Dendritic cell treated with granulocyte-macrophage colony-stimulating factor and Interleukin-4, amounts not matched to agents 40 ng/mL and 50 ng/mL, for 4 days (primary cell): ENCODE data around the gene IFRD2.

Source experiments
- H3K27ac Mint-ChIP-seq: one replicate; pipeline ENCODE4 v1.8.0; 2022; ENCODE audit warnings: mild to moderate bottlenecking, mixed read lengths
- H3K27me3 Mint-ChIP-seq: one replicate; pipeline ENCODE4 v1.8.0; 2022; ENCODE audit warnings: mild to moderate bottlenecking, mixed read lengths
- H3K36me3 Mint-ChIP-seq: one replicate; pipeline ENCODE4 v1.8.0; 2022; ENCODE audit warnings: low read depth, mixed read lengths
- H3K4me1 Mint-ChIP-seq: one replicate; pipeline ENCODE4 v1.8.0; 2022; ENCODE audit warnings: low read depth, mixed read lengths
- H3K4me3 Mint-ChIP-seq: one replicate; pipeline ENCODE4 v1.8.0; 2022; ENCODE audit warnings: mild to moderate bottlenecking, moderate library complexity, mixed read lengths
- H3K9me3 Mint-ChIP-seq: one replicate; pipeline ENCODE4 v1.8.0; 2022; ENCODE audit warnings: mixed read lengths
- intact Hi-C: fragments of 100-400 bp; cut with micrococcal nuclease; formaldehyde crosslinking; loops from one replicate; pipeline ENCODE4 v1.15.0; 2022

IFRD2 gene

GRCh38 chr3:50330330-50330729 lies 38.1 kb upstream of the IFRD2 start:
- Mint-ChIP-seq H3K27ac (no peak overlapping the region), H3K27me3 (no peaks in the 10 kb centered on the region), H3K4me1 (peaks cover 55% of the 10 kb centered on the region), H3K36me3 (peaks cover 88% of the 10 kb centered on the region), H3K4me3 (no peak overlapping the region), H3K9me3 (no peaks in the 10 kb centered on the region)
- intact Hi-C loops = no loop called here

- no peaks in the 10 kb centered on the region for H3K9me3 Mint-ChIP-seq
- peaks cover 64% of the 10 kb centered on the region for H3K4me1 Mint-ChIP-seq
- intact Hi-C loops = loop anchor here (1.0 kb wide), 1 partner anchor 9 kb away; no protein-coding TSS in a partner anchor
- peak within 1 kb of the TSS; percentile 75 for H3K4me3 Mint-ChIP-seq
- H3K27me3 Mint-ChIP-seq = no peaks in the 10 kb centered on the region
- H3K27ac Mint-ChIP-seq = peak within 1 kb of the TSS; percentile 76
- peaks cover 71% of the 10 kb centered on the region for H3K36me3 Mint-ChIP-seq
These were observed 35.9 kb upstream of the IFRD2 start, which contains the start of gene TUSC2 for GRCh38 chr3:50327943-50328691. TSS of gene TUSC2 (minus strand) at chr3:50328223. CDS start at chr3:50328099, 124 bp downstream.

GRCh38 chr3:50327129-50327528 lies 34.9 kb upstream of the IFRD2 start:
- H3K9me3 Mint-ChIP-seq = no peaks in the 10 kb centered on the region
- peak overlapping the region; percentile 76 for H3K27ac Mint-ChIP-seq
- peak overlapping the region; percentile 75 for H3K4me3 Mint-ChIP-seq
- intact Hi-C loops = no loop called here
- peaks cover 71% of the 10 kb centered on the region for H3K4me1 Mint-ChIP-seq
- peaks cover 61% of the 10 kb centered on the region for H3K36me3 Mint-ChIP-seq
- no peaks in the 10 kb centered on the region for H3K27me3 Mint-ChIP-seq

GRCh38 chr3:50326182-50326541 lies 33.9 kb upstream of the IFRD2 start:
- H3K27me3 Mint-ChIP-seq = no peaks in the 10 kb centered on the region
- H3K36me3 Mint-ChIP-seq = peaks cover 51% of the 10 kb centered on the region
- peak overlapping the region; percentile 97 for H3K27ac Mint-ChIP-seq
- intact Hi-C loops = no loop called here
- H3K4me3 Mint-ChIP-seq = no peak overlapping the region
- H3K4me1 Mint-ChIP-seq = peaks cover 71% of the 10 kb centered on the region
- H3K9me3 Mint-ChIP-seq = no peaks in the 10 kb centered on the region

- H3K27me3 Mint-ChIP-seq = no peaks in the 10 kb centered on the region
- H3K4me3 Mint-ChIP-seq = no peak overlapping the region
- peaks cover 70% of the 10 kb centered on the region for H3K4me1 Mint-ChIP-seq
- no peaks in the 10 kb centered on the region for H3K9me3 Mint-ChIP-seq
- H3K36me3 Mint-ChIP-seq = peaks cover 47% of the 10 kb centered on the region
- intact Hi-C loops = no loop called here
- peak overlapping the region; percentile 97 for H3K27ac Mint-ChIP-seq
These were observed 33.4 kb upstream of the IFRD2 start for GRCh38 chr3:50325497-50326181.

GRCh38 chr3:50325113-50325480 lies 32.9 kb upstream of the IFRD2 start:
- no peaks in the 10 kb centered on the region for H3K27me3 Mint-ChIP-seq
- H3K27ac Mint-ChIP-seq = peak overlapping the region; percentile 97
- H3K4me3 Mint-ChIP-seq = no peak overlapping the region
- no peaks in the 10 kb centered on the region for H3K9me3 Mint-ChIP-seq
- intact Hi-C loops = no loop called here
- peaks cover 47% of the 10 kb centered on the region for H3K36me3 Mint-ChIP-seq
- peaks cover 70% of the 10 kb centered on the region for H3K4me1 Mint-ChIP-seq

GRCh38 chr3:50324351-50325112 lies 32.3 kb upstream of the IFRD2 start:
- intact Hi-C loops = loop anchor here (1.0 kb wide), 1 partner anchor 50 kb away; no protein-coding TSS in a partner anchor
- Mint-ChIP-seq H3K27me3 (no peaks in the 10 kb centered on the region), H3K36me3 (peaks cover 47% of the 10 kb centered on the region), H3K27ac (peak overlapping the region; percentile 97), H3K9me3 (no peaks in the 10 kb centered on the region), H3K4me3 (no peak overlapping the region), H3K4me1 (peaks cover 70% of the 10 kb centered on the region)

- intact Hi-C loops = loop anchor here (1.0 kb wide), 1 partner anchor 49 kb away; no protein-coding TSS in a partner anchor
- Mint-ChIP-seq H3K27me3 (no peaks in the 10 kb centered on the region), H3K9me3 (no peaks in the 10 kb centered on the region), H3K4me1 (peaks cover 75% of the 10 kb centered on the region), H3K27ac (peak overlapping the region; percentile 97), H3K36me3 (peaks cover 47% of the 10 kb centered on the region), H3K4me3 (no peak overlapping the region)
These were observed 31.5 kb upstream of the IFRD2 start for GRCh38 chr3:50323614-50324199.

- H3K27me3 Mint-ChIP-seq = no peaks in the 10 kb centered on the region
- peaks cover 81% of the 10 kb centered on the region for H3K4me1 Mint-ChIP-seq
- intact Hi-C loops = no loop called here
- H3K27ac Mint-ChIP-seq = peak overlapping the region; percentile 97
- peaks cover 51% of the 10 kb centered on the region for H3K36me3 Mint-ChIP-seq
- H3K9me3 Mint-ChIP-seq = no peaks in the 10 kb centered on the region
- peak overlapping the region; percentile 78 for H3K4me3 Mint-ChIP-seq
These were observed 30.9 kb upstream of the IFRD2 start for GRCh38 chr3:50323092-50323600.

- H3K36me3 Mint-ChIP-seq = peaks cover 50% of the 10 kb centered on the region
- H3K4me1 Mint-ChIP-seq = peaks cover 85% of the 10 kb centered on the region
- no peaks in the 10 kb centered on the region for H3K27me3 Mint-ChIP-seq
- H3K27ac Mint-ChIP-seq = peak within 1 kb of the TSS; percentile 97
- H3K9me3 Mint-ChIP-seq = no peaks in the 10 kb centered on the region
- intact Hi-C loops = no loop called here
- H3K4me3 Mint-ChIP-seq = peak within 1 kb of the TSS; percentile 78
These were observed 30.3 kb upstream of the IFRD2 start, which contains the start of gene HYAL2 for GRCh38 chr3:50322386-50323091. TSS of gene HYAL2 (minus strand) at chr3:50322745. CDS start at chr3:50320489, 2,256 bp downstream.

GRCh38 chr3:50322115-50322385 lies 29.8 kb upstream of the IFRD2 start:
- Mint-ChIP-seq H3K4me3 (peak overlapping the region; percentile 78), H3K27me3 (no peaks in the 10 kb centered on the region), H3K4me1 (peaks cover 83% of the 10 kb centered on the region), H3K9me3 (no peaks in the 10 kb centered on the region), H3K27ac (peak overlapping the region; percentile 97), H3K36me3 (peaks cover 54% of the 10 kb centered on the region)
- intact Hi-C loops = no loop called here

- H3K9me3 Mint-ChIP-seq = no peaks in the 10 kb centered on the region
- intact Hi-C loops = loop anchor here (1.0 kb wide), 1 partner anchor 22 kb away; the partner anchor contains the start of genes HYAL3 and NAA80
- peaks cover 83% of the 10 kb centered on the region for H3K4me1 Mint-ChIP-seq
- no peaks in the 10 kb centered on the region for H3K27me3 Mint-ChIP-seq
- peak overlapping the region; percentile 97 for H3K27ac Mint-ChIP-seq
- peak overlapping the region; percentile 78 for H3K4me3 Mint-ChIP-seq
- H3K36me3 Mint-ChIP-seq = peaks cover 58% of the 10 kb centered on the region
These were observed 29.3 kb upstream of the IFRD2 start for GRCh38 chr3:50321336-50322114.
